ENCODE results near the gene NFAT5.

GRCh38 chr16:69596801-69597200 is 31.0 kb downstream of the NFAT5 start:
- TF ChIP-seq, protein P1, sequence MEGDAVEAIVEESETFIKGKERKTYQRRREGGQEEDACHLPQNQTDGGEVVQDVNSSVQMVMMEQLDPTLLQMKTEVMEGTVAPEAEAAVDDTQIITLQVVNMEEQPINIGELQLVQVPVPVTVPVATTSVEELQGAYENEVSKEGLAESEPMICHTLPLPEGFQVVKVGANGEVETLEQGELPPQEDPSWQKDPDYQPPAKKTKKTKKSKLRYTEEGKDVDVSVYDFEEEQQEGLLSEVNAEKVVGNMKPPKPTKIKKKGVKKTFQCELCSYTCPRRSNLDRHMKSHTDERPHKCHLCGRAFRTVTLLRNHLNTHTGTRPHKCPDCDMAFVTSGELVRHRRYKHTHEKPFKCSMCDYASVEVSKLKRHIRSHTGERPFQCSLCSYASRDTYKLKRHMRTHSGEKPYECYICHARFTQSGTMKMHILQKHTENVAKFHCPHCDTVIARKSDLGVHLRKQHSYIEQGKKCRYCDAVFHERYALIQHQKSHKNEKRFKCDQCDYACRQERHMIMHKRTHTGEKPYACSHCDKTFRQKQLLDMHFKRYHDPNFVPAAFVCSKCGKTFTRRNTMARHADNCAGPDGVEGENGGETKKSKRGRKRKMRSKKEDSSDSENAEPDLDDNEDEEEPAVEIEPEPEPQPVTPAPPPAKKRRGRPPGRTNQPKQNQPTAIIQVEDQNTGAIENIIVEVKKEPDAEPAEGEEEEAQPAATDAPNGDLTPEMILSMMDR (conservative IDR thresholded peaks at IDR 0.05; ENCODE audit: low read depth, low read length), result no peak
- TF ChIP-seq EZH2 (IDR thresholded peaks at IDR 0.05; ENCODE audit: borderline replicate concordance, low read depth, low read length, poor library complexity, severe bottlenecking), result no peak

Data from A673 (cell line).